Lung (tissue), 12 donors: ENCODE measurements around the gene SLC16A3. TPM values are rescaled to one million over a fixed set of nuclear protein-coding genes. Genes with fewer than 3 reads are reported as not detected.

ENCODE experiments used
- ATAC-seq: fragments of 200-7000 bp; cut with Tn5 transposase; one replicate; pipeline ENCODE4 v1.9.1; 2020; ENCODE audit warnings: moderate number of reproducible peaks; ENCODE audit not compliant: insufficient read depth, low FRiP score
- DNase-seq, 3 donors: peaks; one replicate each; pipeline ENCODE4 v3.0.0-alpha.2; 2013 to 2017
- H3K27ac ChIP-seq, 2 donors: one replicate each; pipeline ENCODE4 v1.5.1; 2013; ENCODE audit warnings: mild to moderate bottlenecking in 2 of 2, moderate library complexity in 2 of 2, control low read depth in 1 of 2, inconsistent platforms in 1 of 2, low read depth in 1 of 2, low read length in 1 of 2
- H3K27me3 ChIP-seq, 3 donors: one replicate each; pipeline ENCODE4 v1.5.1; 2013; ENCODE audit warnings: low read length in 2 of 3; ENCODE audit not compliant: control insufficient read depth in 3 of 3, insufficient read depth in 3 of 3
- H3K36me3 ChIP-seq, 4 donors: one replicate each; pipeline ENCODE4 v1.5.1; 2013; ENCODE audit warnings: low read length in 4 of 4, mild to moderate bottlenecking in 1 of 4, moderate library complexity in 1 of 4; ENCODE audit not compliant: control insufficient read depth in 4 of 4, insufficient read depth in 4 of 4
- H3K4me1 ChIP-seq, 5 donors: one replicate each; pipeline ENCODE4 v1.5.1; 2013; ENCODE audit warnings: low read length in 5 of 5, mild to moderate bottlenecking in 2 of 5, moderate library complexity in 1 of 5; ENCODE audit not compliant: control insufficient read depth in 5 of 5, insufficient read depth in 5 of 5
- H3K4me3 ChIP-seq: one replicate; pipeline ENCODE4 v1.5.1; 2013; ENCODE audit warnings: mild to moderate bottlenecking, control low read depth, moderate library complexity
- H3K9ac ChIP-seq, 2 donors: one replicate each; pipeline ENCODE4 v1.5.1; 2013; ENCODE audit warnings: low read length in 2 of 2, control low read depth in 1 of 2; ENCODE audit not compliant: insufficient read depth in 1 of 2
- H3K9me3 ChIP-seq, 4 donors: one replicate each; pipeline ENCODE4 v1.5.1; 2013; ENCODE audit warnings: low read length in 3 of 4, mild to moderate bottlenecking in 1 of 4, moderate library complexity in 1 of 4; ENCODE audit not compliant: control insufficient read depth in 4 of 4, insufficient read depth in 3 of 4
- CTCF ChIP-seq: IDR thresholded peaks from 2 replicates; pipeline ENCODE4 v1.5.1; 2012; ENCODE audit warnings: mild to moderate bottlenecking; ENCODE audit errors: control extremely low read depth, extremely low read depth
- WGBS, 2 donors: extraction: QIAGEN DNeasy Blood & Tissue Kit; methylation state at CpG; one replicate each; pipeline ENCODE4 v1.1.7; 2013; 5-methylcytosine and 5-hydroxymethylcytosine counted together
- polyA plus RNA-seq, 2 donors: library from polyadenylated mRNA; stranded (reverse); fragments of 200-250 nt; gene quantifications; one replicate each; pipeline ENCODE4 v1.2.1, GENCODE V29; 2013
- total RNA-seq, 2 donors: library from RNA; depleted of rRNA in 1 of 2; stranded (reverse); fragments of >200 nt in 1 of 2; gene quantifications; one replicate each; pipeline ENCODE4 v1.2.1, GENCODE V29; 2014 to 2021
- donor health status: control.
- donor health status: control.
- donor health status: Bipolar disorder and iron deficiency.
- donor health status: healthy.
- donor health status: DM: yes; HTN: yes; CAD: no.

Gene SLC16A3
- total and polyA plus RNA-seq, 4 donors: 31.0 to 309 (median 93.4) TPM

- Histone ChIP-seq H3K36me3 (peaks cover 29 to 93% (median 62%) of the 10 kb centered on the region in 4 donors), H3K4me3 (no peak overlapping the region), H3K4me1 (peaks cover 4 to 14% (median 10%) of the 10 kb centered on the region in 5 donors), H3K9ac (no peak overlapping the region), H3K9me3 (no peaks in the 10 kb centered on the region), H3K27ac (peak overlapping the region; percentile 47 to 59), H3K27me3 (no peaks in the 10 kb centered on the region)
- DNase-seq (no peak), ATAC-seq (peak; percentile 6)
- TF ChIP-seq CTCF: no peak
- 60 to 64% methylated on average over 22 of the region's 22 CpGs for WGBS, 2 donors
These were observed 18.5 kb downstream of the SLC16A3 start for GRCh38 chr17:82247182-82247823.

- Histone ChIP-seq H3K27me3 (no peaks in the 10 kb centered on the region), H3K9me3 (no peaks in the 10 kb centered on the region), H3K4me1 (peaks cover 3 to 10% (median 4%) of the 10 kb centered on the region in 5 donors), H3K4me3 (no peak overlapping the region), H3K36me3 (peaks cover 36 to 98% (median 69%) of the 10 kb centered on the region in 4 donors), H3K9ac (no peak overlapping the region), H3K27ac (no peak overlapping the region)
- WGBS, 2 donors: 83 to 88% methylated on average over 28 of the region's 28 CpGs
- no peak for TF ChIP-seq CTCF
- ATAC-seq: no peak
- no peak for DNase-seq
These were observed 19.2 kb downstream of the SLC16A3 start for GRCh38 chr17:82247856-82248671.

GRCh38 chr17:82248815-82249674 lies 20.2 kb downstream of the SLC16A3 start:
- TF ChIP-seq CTCF: no peak
- Histone ChIP-seq H3K27me3 (no peaks in the 10 kb centered on the region), H3K27ac (no peak overlapping the region), H3K4me3 (no peak overlapping the region), H3K4me1 (peaks cover 0 to 5% (median 0%) of the 10 kb centered on the region in 5 donors), H3K36me3 (peaks cover 36 to 96% (median 64%) of the 10 kb centered on the region in 4 donors), H3K9me3 (no peaks in the 10 kb centered on the region), H3K9ac (no peak overlapping the region)
- WGBS, 2 donors: 93% methylated on average over 51 to 54 of the region's 54 CpGs
- ATAC-seq: no peak
- DNase-seq: no peak
